ENCODE data around the gene GNA12. TPM values are rescaled to one million over a fixed set of nuclear protein-coding genes. Genes with fewer than 3 reads are reported as not detected.

Gene GNA12
- total RNA-seq, 4 donors from 2014 or later: 23.3 to 30.5 (median 28.7) TPM

GRCh38 chr7:2774935-2775334 lies 69.2 kb downstream of the GNA12 start:
- TF ChIP-seq CTCF (IDR thresholded peaks at IDR 0.05; ENCODE audit: low read depth): no peak

DNA sequence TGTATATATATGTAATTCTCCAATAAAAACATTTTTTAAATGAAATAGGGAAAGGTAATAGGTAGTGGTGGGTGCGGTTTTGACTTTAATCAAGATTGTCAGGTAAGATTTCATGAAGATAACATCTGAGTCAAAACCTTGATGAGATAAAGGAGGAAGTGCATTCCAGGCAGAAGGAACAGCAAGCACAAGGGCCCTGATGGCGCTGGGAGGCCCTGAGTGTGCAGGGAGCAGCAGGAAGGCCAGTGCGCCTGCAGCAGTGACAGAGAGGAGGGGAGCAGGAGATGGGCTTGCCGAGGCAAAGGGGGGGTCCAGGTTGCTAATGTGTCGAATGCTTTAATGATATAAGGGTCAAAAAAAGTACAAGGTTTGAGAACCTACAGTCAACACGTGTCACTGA lies 69.8 kb downstream of the GNA12 start:
- TF ChIP-seq CTCF (IDR thresholded peaks at IDR 0.05; ENCODE audit: low read depth): no peak

DNA sequence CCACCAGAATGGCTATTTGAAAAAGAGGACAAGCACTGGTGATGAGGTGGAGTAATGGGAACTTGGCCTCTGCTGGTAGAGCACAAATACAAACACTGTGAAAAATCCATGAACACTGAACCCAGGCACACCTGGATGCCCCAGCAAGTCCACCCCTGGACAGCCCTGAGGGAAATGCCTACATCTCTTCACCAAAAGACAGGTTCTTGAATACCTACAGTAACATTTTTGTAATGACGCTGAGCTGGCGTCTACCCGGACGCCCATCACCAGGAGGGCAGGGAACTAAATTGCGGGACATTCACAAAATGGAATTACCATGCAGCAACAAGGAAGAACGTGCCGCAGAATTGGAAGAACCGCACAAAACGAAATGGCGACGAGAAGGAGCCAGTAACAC lies 70.5 kb downstream of the GNA12 start:
- no peak for TF ChIP-seq CTCF (IDR thresholded peaks at IDR 0.05; ENCODE audit: low read depth)

DNA sequence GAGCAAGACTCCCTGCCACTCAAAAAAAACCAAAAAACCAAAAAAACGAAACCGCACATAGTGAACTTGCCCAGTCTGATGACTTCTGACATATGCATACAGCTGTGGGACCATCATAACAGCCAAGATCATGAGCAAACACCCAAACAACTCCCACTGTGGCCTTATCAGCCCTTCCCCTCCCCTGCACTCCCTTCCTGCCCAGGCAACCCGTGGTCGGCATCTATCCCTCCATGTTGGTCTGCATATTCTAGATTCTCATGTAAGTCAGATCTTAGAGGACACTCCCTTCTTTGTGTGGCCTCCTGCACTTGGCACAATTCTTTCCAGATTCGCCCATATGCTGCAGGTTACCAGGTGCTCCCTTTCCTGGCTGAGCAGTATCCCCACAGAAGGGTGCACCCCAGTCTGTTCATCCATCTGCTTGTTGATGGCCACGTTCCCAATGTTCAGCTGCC lies 72.8 kb downstream of the GNA12 start:
- no peak for TF ChIP-seq CTCF (IDR thresholded peaks at IDR 0.05; ENCODE audit: low read depth)

- TF ChIP-seq CTCF (IDR thresholded peaks at IDR 0.05; ENCODE audit: low read depth): no peak
These were observed 79.5 kb downstream of the GNA12 start for GRCh38 chr7:2764621-2765020.

- TF ChIP-seq CTCF (IDR thresholded peaks at IDR 0.05; ENCODE audit: low read depth): no peak
These were observed 80.5 kb downstream of the GNA12 start for GRCh38 chr7:2763597-2763996.

DNA sequence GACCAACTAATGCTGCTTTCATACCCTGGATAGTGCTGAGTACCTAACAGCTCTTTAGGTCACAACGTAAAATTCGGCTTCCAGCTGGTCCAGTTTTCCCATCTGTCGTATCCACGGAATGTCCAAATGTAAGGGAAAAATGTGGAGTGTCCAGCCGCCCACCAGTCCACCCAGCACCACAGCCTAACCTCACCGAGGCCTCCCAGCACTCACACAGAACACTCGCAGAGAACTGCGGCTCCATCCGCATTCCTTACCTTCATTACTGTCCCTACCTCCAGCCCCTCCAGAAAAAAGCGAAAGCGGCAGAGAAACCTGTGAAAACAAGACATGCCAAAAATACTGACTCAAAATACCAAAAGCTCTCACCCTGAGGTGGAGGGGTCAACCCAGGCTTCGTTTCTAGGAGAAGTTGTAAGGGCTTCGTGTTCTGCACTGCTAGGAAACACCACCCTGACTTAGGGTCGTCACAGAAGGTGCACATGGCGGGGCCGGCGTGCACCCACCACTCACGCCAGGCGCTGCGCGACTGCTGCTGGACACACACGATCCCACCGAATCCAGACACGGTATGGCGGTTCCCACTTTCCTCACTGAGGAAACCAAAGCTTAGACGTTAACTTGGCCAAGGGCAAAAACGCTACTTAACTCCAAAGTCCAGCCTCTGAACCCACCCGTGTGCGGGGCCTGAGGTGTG lies 82.2 kb downstream of the GNA12 start:
- TF ChIP-seq CTCF (IDR thresholded peaks at IDR 0.05; ENCODE audit: low read depth): no peak
